A549 treated with Mapracorat at 1 μM for 4 hours (cell line): Measurements from ENCODE around the gene C2orf76. TPM values are rescaled to one million over a fixed set of nuclear protein-coding genes. Genes with fewer than 3 reads are reported as not detected.

Experiments
- total RNA-seq: library from RNA; stranded (reverse); fragments of 200-300 nt; extraction: Qiagen RNA extraction; gene quantifications from 5 replicates; pipeline ENCODE4 v1.2.3, GENCODE V29; 2022

The C2orf76 gene
- 10.4 to 15.9 TPM (median 12.1 TPM) in 5 replicates for total RNA-seq

GRCh38 chr2:119366649-119367471 is at the start of gene C2orf76, which contains the start of gene DBI:
TSS of gene C2orf76 (minus strand) at chr2:119366834. CDS start at chr2:119339959, 26,875 bp downstream.
TSS of gene DBI (plus strand) at chr2:119366977. CDS start at chr2:119367052, 75 bp downstream.

Other genes with a start within 250 kb of the C2orf76 start
- 0.11 to 0.53 TPM (median 0.31 TPM) in 5 replicates for gene C1QL2, start 208.1 kb downstream of the C2orf76 start, total RNA-seq
- gene STEAP3, start 143.0 kb downstream of the C2orf76 start, total RNA-seq, result 42.5 to 52.2 TPM (median 47.0 TPM) in 5 replicates
- gene DBI, start 143 bp upstream of the C2orf76 start, total RNA-seq, result 380 to 537 TPM (median 392 TPM) in 5 replicates
- gene TMEM37, start 65.0 kb upstream of the C2orf76 start, total RNA-seq, result 1.4 to 2.6 TPM (median 2.1 TPM) in 5 replicates
- not detected in 5 replicates for gene SCTR, start 157.6 kb upstream of the C2orf76 start, total RNA-seq
- 0.22 to 1.0 TPM (median 0.31 TPM) in 5 replicates for gene CFAP221, start 177.6 kb upstream of the C2orf76 start, total RNA-seq